ENCODE results near the gene PDK2. TPM values are rescaled to one million over a fixed set of nuclear protein-coding genes. Genes with fewer than 3 reads are reported as not detected.

Gene PDK2
- total and polyA plus RNA-seq, 2 of the 4 experiments (the other 2 are of a cell fraction), result 26.7 to 104 TPM

- no peak overlapping the region for H2BK15ac ChIP-seq (ENCODE audit: low read depth, low read length)
- dilution Hi-C loops (cut with HindIII; ENCODE audit: low sequenced_read_pairs, unreplicated experiment), result no loop called here
- H3K18ac ChIP-seq (ENCODE audit: low read depth, low read length), result no peak overlapping the region
- peaks cover 27% of the 10 kb centered on the region for H3K4me1 ChIP-seq (ENCODE audit: control insufficient read depth, insufficient read depth, low read length)
- H4K8ac ChIP-seq (ENCODE audit: low read depth in 2 of 2, low read length in 2 of 2), result no peak overlapping the region; a peak in 1 of 4 replicates
- H3K36me3 ChIP-seq (ENCODE audit: control insufficient read depth, insufficient read depth, low read length), result peaks cover 25% of the 10 kb centered on the region
- H2AK9ac ChIP-seq (replicated peaks; ENCODE audit: low read depth, low read length, poor library complexity), result peak overlapping the region; percentile 91
- intact Hi-C loops (cut with micrococcal nuclease), result loop anchor here (2.0 kb wide), 1 partner anchor 53 kb away; the partner anchor contains the start of gene PDK2
- H3K56ac ChIP-seq (ENCODE audit: extremely low read depth, insufficient read depth, low read length), result peak overlapping the region; percentile 20; the same call in 1 of the 2 replicates
- H3K9me1 ChIP-seq (ENCODE audit: insufficient read depth, low read length), result peaks cover 7% of the 10 kb centered on the region
- peak overlapping the region; percentile 45 for H3K4ac ChIP-seq (ENCODE audit: low read depth, low read length)
- H3K27me3 ChIP-seq (ENCODE audit: control insufficient read depth, insufficient read depth, low read length), result no peaks in the 10 kb centered on the region
- peaks cover 9 to 69% of the 10 kb centered on the region in 2 experiments; a peak in 3 of 4 replicates for H3K79me1 ChIP-seq (ENCODE audit: low read depth in 1 of 2, low read length in 2 of 2)
- no peak overlapping the region for H4K91ac ChIP-seq (ENCODE audit: insufficient read depth, low read depth, low read length)
- in situ Hi-C loops (cut with MboI; ENCODE audit: low sequenced_read_pairs), result no loop called here
- POLR2A ChIA-PET (ENCODE audit: unreplicated experiment), result no interaction called here
- peaks cover 61% of the 10 kb centered on the region for H4K20me1 ChIP-seq (ENCODE audit: insufficient read depth, low read length)
- peak overlapping the region; percentile 57; the same call in 1 of the 2 replicates for H3K14ac ChIP-seq (replicated peaks; ENCODE audit: low read depth, low read length)
- peak overlapping the region; percentile 77 for H3K9ac ChIP-seq (ENCODE audit: low read depth, low read length)
- no peak overlapping the region for H2BK120ac ChIP-seq (ENCODE audit: low read depth, low read length)
- no peak overlapping the region for H2BK20ac ChIP-seq (ENCODE audit: low read depth, low read length)
- no peak for TF ChIP-seq MAFK (IDR thresholded peaks at IDR 0.05; ENCODE audit: low read depth, low read length)
- TF ChIP-seq POLR2A (IDR thresholded peaks at IDR 0.05; ENCODE audit: low read depth, low read length), result no peak
- TF ChIP-seq ELK1 (IDR thresholded peaks at IDR 0.05; ENCODE audit: borderline replicate concordance, low read depth, low read length), result no peak
- no peak for TF ChIP-seq SMC3 (IDR thresholded peaks at IDR 0.05; ENCODE audit: low read depth, low read length)
- TF ChIP-seq FOS (IDR thresholded peaks at IDR 0.05; ENCODE audit: low read depth, low read length), result no peak
- TF ChIP-seq CEBPB (IDR thresholded peaks at IDR 0.05; ENCODE audit: low read depth, low read length), result no peak
- no peak for TF ChIP-seq CTCF (conservative IDR thresholded peaks at IDR 0.05; ENCODE audit: low read depth, low read length)
- no peak for TF ChIP-seq RAD21 (IDR thresholded peaks at IDR 0.05; ENCODE audit: low read length)
- no peak for TF ChIP-seq BHLHE40 (IDR thresholded peaks at IDR 0.05; ENCODE audit: low read depth, low read length)
- TF ChIP-seq USF2 (IDR thresholded peaks at IDR 0.05; ENCODE audit: low read depth, low read length), result no peak
- TF ChIP-seq RCOR1 (IDR thresholded peaks at IDR 0.05; ENCODE audit: insufficient replicate concordance, low read length), result no peak
- no peak for TF ChIP-seq RFX5 (IDR thresholded peaks at IDR 0.05; ENCODE audit: low read depth, low read length)
- TF ChIP-seq MAZ (IDR thresholded peaks at IDR 0.05; ENCODE audit: borderline replicate concordance, low read depth, low read length), result no peak
- H2BK5ac ChIP-seq (ENCODE audit: low read depth, low read length, poor library complexity, severe bottlenecking), result no peak overlapping the region
- CTCF ChIA-PET, result interaction anchor here (0.5 to 1.8 kb wide), 3 partner anchors 15 to 145 kb away, joined by 3 to 4 read pairs (median 3); no protein-coding TSS in a partner anchor
- H3K9me3 ChIP-seq (ENCODE audit: control insufficient read depth, insufficient read depth, low read length), result no peaks in the 10 kb centered on the region
- 10% methylated on average over 2 of the region's 5 CpGs; no CpG with 5 or more reads in 1 of the 2 experiments for WGBS, 2 experiments (ENCODE audit: extremely low coverage in 2 of 2, insufficient read length in 1 of 2)
- peak overlapping the region; percentile 64 for H3K27ac ChIP-seq (ENCODE audit: insufficient read depth, low read length)
- no peak overlapping the region for H4K5ac ChIP-seq (ENCODE audit: low read depth, low read length)
- ATAC-seq (ENCODE audit: low read depth) (no peak), DNase-seq (no peak)
- no TSS peak for BruUV-seq (replicated peaks)
- H3K4me2 ChIP-seq (ENCODE audit: low read depth, low read length), result peak overlapping the region; percentile 96
- 0 out of 2 replicates have a peak overlapping the region, but pooled peaks have one; percentile 65 for H2AK5ac ChIP-seq (ENCODE audit: low read depth, low read length)
- H3K23ac ChIP-seq (ENCODE audit: low read depth, low read length), result peak overlapping the region; percentile 58; the same call in 1 of the 2 replicates
- peak overlapping the region; percentile 86 for H3K4me3 ChIP-seq (ENCODE audit: insufficient read depth, low read depth, low read length)
- H2AFZ ChIP-seq (replicated peaks; ENCODE audit: low read length, poor library complexity), result no peak overlapping the region
Measured at GRCh38 chr17:50147841-50148225, 52.7 kb downstream of the PDK2 start.
